ENCODE results near the gene RSAD1. TPM values are rescaled to one million over a fixed set of nuclear protein-coding genes. Genes with fewer than 3 reads are reported as not detected.

Gene RSAD1
- total RNA-seq, 4 donors from 2014 or later, result 19.9 to 29.9 (median 28.6) TPM

GRCh38 chr17:50469208-50469605 is 9.5 kb upstream of the RSAD1 start:
- no peak for TF ChIP-seq CTCF (IDR thresholded peaks at IDR 0.05; ENCODE audit: low read depth)

- no peak for TF ChIP-seq CTCF (IDR thresholded peaks at IDR 0.05; ENCODE audit: low read depth)
Measured at GRCh38 chr17:50469671-50470305, 8.9 kb upstream of the RSAD1 start.

GRCh38 chr17:50470426-50470825 is 8.2 kb upstream of the RSAD1 start:
- TF ChIP-seq CTCF (IDR thresholded peaks at IDR 0.05; ENCODE audit: low read depth), result no peak

GRCh38 chr17:50471009-50471905 is 7.4 kb upstream of the RSAD1 start:
- TF ChIP-seq CTCF (IDR thresholded peaks at IDR 0.05; ENCODE audit: low read depth), result no peak

- no peak for TF ChIP-seq CTCF (IDR thresholded peaks at IDR 0.05; ENCODE audit: low read depth)
Measured at GRCh38 chr17:50472286-50472685, 6.4 kb upstream of the RSAD1 start.

GRCh38 chr17:50473901-50474300 is 4.8 kb upstream of the RSAD1 start:
- TF ChIP-seq CTCF (IDR thresholded peaks at IDR 0.05; ENCODE audit: low read depth), result no peak

- TF ChIP-seq CTCF (IDR thresholded peaks at IDR 0.05; ENCODE audit: low read depth), result no peak
Measured at GRCh38 chr17:50474523-50474922, 4.1 kb upstream of the RSAD1 start.
